Measurements from ENCODE around the gene TMC7.

TMC7 gene

DNA sequence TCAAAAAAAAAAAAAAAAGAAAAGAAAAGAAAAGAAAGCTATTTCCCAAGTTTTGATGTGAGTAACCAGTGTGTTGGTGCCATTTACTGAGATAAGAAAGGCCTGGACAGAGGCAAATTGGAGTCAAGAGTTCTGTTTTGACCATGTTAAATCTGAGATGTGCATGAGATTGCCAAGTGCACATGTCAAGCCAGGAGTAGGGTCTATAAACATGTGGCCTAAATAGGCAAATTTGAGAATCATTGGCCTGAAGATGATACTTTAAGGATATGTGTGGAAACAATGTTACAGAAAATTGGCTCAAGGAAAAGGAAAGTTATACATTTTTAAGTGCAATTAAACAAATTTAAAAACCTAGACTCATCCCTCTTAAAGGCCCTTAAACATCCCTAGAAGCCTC lies 42.3 kb upstream of the TMC7 start:
- H3K27me3 ChIP-seq (ENCODE audit: insufficient read depth, poor library complexity, severe bottlenecking), result no peaks in the 10 kb centered on the region
- DNase-seq (ENCODE audit: low spot score) (no peak), ATAC-seq (ENCODE audit: low read depth) (no peak)
- no peaks in the 10 kb centered on the region for H3K36me3 ChIP-seq (ENCODE audit: low read depth)
- no peak for TF ChIP-seq CTCF (IDR thresholded peaks at IDR 0.05; ENCODE audit: poor library complexity, severe bottlenecking)
- no peaks in the 10 kb centered on the region for H3K9me3 ChIP-seq (ENCODE audit: severe bottlenecking)
- no peak overlapping the region for H3K4me3 ChIP-seq (ENCODE audit: severe bottlenecking)
- H3K27ac ChIP-seq (ENCODE audit: poor library complexity, severe bottlenecking), result no peak overlapping the region
- peaks cover 8% of the 10 kb centered on the region for H3K4me1 ChIP-seq (ENCODE audit: insufficient read depth, poor library complexity, severe bottlenecking)

- Histone ChIP-seq H3K4me3 (ENCODE audit: severe bottlenecking) (no peak overlapping the region), H3K9me3 (ENCODE audit: severe bottlenecking) (no peaks in the 10 kb centered on the region), H3K27me3 (ENCODE audit: insufficient read depth, poor library complexity, severe bottlenecking) (no peaks in the 10 kb centered on the region), H3K36me3 (ENCODE audit: low read depth) (no peaks in the 10 kb centered on the region), H3K4me1 (ENCODE audit: insufficient read depth, poor library complexity, severe bottlenecking) (peaks cover 8% of the 10 kb centered on the region), H3K27ac (ENCODE audit: poor library complexity, severe bottlenecking) (no peak overlapping the region)
- DNase-seq (ENCODE audit: low spot score) (no peak), ATAC-seq (ENCODE audit: low read depth) (no peak)
- TF ChIP-seq CTCF (IDR thresholded peaks at IDR 0.05; ENCODE audit: poor library complexity, severe bottlenecking), result no peak
These were observed 41.7 kb upstream of the TMC7 start for GRCh38 chr16:18942061-18942460.

GRCh38 chr16:18943414-18943813 lies 40.3 kb upstream of the TMC7 start:
- DNase-seq (ENCODE audit: low spot score) (no peak), ATAC-seq (ENCODE audit: low read depth) (no peak)
- H3K27ac ChIP-seq (ENCODE audit: poor library complexity, severe bottlenecking), result no peak overlapping the region
- no peaks in the 10 kb centered on the region for H3K36me3 ChIP-seq (ENCODE audit: low read depth)
- peaks cover 8% of the 10 kb centered on the region for H3K4me1 ChIP-seq (ENCODE audit: insufficient read depth, poor library complexity, severe bottlenecking)
- no peak for TF ChIP-seq CTCF (IDR thresholded peaks at IDR 0.05; ENCODE audit: poor library complexity, severe bottlenecking)
- H3K4me3 ChIP-seq (ENCODE audit: severe bottlenecking), result no peak overlapping the region
- no peaks in the 10 kb centered on the region for H3K27me3 ChIP-seq (ENCODE audit: insufficient read depth, poor library complexity, severe bottlenecking)
- H3K9me3 ChIP-seq (ENCODE audit: severe bottlenecking), result no peaks in the 10 kb centered on the region

DNA sequence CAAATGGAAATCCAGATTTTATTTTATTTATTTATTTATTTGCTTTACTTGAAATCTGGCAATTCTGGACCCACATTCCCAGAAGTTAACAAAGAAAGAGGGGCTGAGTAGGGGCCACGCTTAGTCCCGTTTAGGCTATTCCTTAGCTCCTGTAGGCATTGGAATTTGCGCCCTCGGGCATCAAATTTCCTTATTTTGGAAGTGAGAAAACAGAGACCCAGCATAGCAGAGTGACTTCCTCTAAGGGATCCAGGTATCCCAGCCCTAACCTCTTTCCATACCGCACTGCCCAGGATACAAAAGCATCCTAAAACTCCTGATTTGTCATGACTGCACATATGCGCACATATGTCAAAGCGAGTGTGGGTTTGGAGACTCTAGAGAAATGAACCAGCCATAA lies 38.5 kb upstream of the TMC7 start:
- no peak for DNase-seq (ENCODE audit: low spot score)
- no peaks in the 10 kb centered on the region for H3K27me3 ChIP-seq (ENCODE audit: insufficient read depth, poor library complexity, severe bottlenecking)
- H3K4me3 ChIP-seq (ENCODE audit: severe bottlenecking), result no peak overlapping the region
- no peak for ATAC-seq (ENCODE audit: low read depth)
- no peak overlapping the region for H3K27ac ChIP-seq (ENCODE audit: poor library complexity, severe bottlenecking)
- no peak for TF ChIP-seq CTCF (IDR thresholded peaks at IDR 0.05; ENCODE audit: poor library complexity, severe bottlenecking)
- no peaks in the 10 kb centered on the region for H3K36me3 ChIP-seq (ENCODE audit: low read depth)
- no peaks in the 10 kb centered on the region for H3K4me1 ChIP-seq (ENCODE audit: insufficient read depth, poor library complexity, severe bottlenecking)
- no peaks in the 10 kb centered on the region for H3K9me3 ChIP-seq (ENCODE audit: severe bottlenecking)

- Histone ChIP-seq H3K27ac (ENCODE audit: poor library complexity, severe bottlenecking) (no peak overlapping the region), H3K4me1 (ENCODE audit: insufficient read depth, poor library complexity, severe bottlenecking) (no peaks in the 10 kb centered on the region), H3K36me3 (ENCODE audit: low read depth) (no peaks in the 10 kb centered on the region), H3K4me3 (ENCODE audit: severe bottlenecking) (no peak overlapping the region), H3K27me3 (ENCODE audit: insufficient read depth, poor library complexity, severe bottlenecking) (no peaks in the 10 kb centered on the region), H3K9me3 (ENCODE audit: severe bottlenecking) (no peaks in the 10 kb centered on the region)
- no peak for TF ChIP-seq CTCF (IDR thresholded peaks at IDR 0.05; ENCODE audit: poor library complexity, severe bottlenecking)
- DNase-seq (ENCODE audit: low spot score) (no peak), ATAC-seq (ENCODE audit: low read depth) (no peak)
These were observed 35.2 kb upstream of the TMC7 start for GRCh38 chr16:18948372-18949020.
